ENCODE data around the gene GFER. TPM values are rescaled to one million over a fixed set of nuclear protein-coding genes. Genes with fewer than 3 reads are reported as not detected.
"Not testable (repeated sequence)": the region's sequence is repeated elsewhere in the genome, so short reads cannot be mapped to it uniquely, and the experiment has no call there.

Gene GFER
- total and polyA plus RNA-seq, 2 donors: 16.1 to 28.0 TPM

DNA sequence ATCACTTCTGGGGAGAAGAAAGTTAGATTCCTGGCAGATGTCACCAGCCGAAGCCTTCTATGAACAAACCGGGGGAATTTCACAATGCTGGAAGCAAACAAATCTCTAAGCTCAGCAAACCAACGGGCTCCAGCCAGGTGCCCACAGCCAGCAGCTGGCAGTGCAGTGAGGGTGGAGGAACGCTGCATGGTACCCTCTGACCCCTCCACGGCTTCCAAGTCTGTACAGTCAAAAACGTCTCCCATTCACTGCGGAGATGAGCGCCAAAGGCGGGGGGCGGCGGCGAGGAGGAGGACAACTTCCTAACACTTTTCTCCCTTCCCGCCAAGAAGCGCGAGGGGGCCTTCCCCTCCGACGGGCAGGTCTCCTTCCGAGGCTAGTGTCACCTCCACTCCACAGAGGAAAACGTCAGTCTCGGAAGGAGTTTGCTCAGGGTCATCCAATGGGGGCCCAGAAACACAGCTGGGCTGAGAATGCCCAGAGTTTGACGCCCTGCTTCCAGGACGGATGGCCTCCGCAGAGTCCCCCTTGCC, 24.7 kb downstream of the GFER start:
- Histone ChIP-seq H3K27me3 (ENCODE audit: control insufficient read depth in 2 of 2, insufficient read depth in 1 of 2, low read length in 1 of 2) (no peaks in the 10 kb centered on the region), H3K9me3 (ENCODE audit: control insufficient read depth in 2 of 2, insufficient read depth in 1 of 2, low read length in 1 of 2) (peaks cover 0 to 13% of the 10 kb centered on the region in 2 donors), H3K27ac (ENCODE audit: low read depth in 1 of 2, low read length in 1 of 2) (peak overlapping the region; percentile 40 to 80), H3K4me1 (ENCODE audit: control insufficient read depth in 2 of 2, insufficient read depth in 2 of 2, low read length in 2 of 2) (peaks cover 26 to 37% of the 10 kb centered on the region in 2 donors), H3K4me3 (ENCODE audit: low read length in 2 of 2) (peak overlapping the region; percentile 54 to 85), H3K36me3 (ENCODE audit: control insufficient read depth in 2 of 2, insufficient read depth in 2 of 2, low read length in 1 of 2) (peaks cover 0 to 11% of the 10 kb centered on the region in 2 donors)
- 4% methylated on average over 23 of the region's 23 CpGs for WGBS
- DNase-seq (ENCODE audit: low read depth in 6 of 9, low spot score in 9 of 9): no peak

DNA sequence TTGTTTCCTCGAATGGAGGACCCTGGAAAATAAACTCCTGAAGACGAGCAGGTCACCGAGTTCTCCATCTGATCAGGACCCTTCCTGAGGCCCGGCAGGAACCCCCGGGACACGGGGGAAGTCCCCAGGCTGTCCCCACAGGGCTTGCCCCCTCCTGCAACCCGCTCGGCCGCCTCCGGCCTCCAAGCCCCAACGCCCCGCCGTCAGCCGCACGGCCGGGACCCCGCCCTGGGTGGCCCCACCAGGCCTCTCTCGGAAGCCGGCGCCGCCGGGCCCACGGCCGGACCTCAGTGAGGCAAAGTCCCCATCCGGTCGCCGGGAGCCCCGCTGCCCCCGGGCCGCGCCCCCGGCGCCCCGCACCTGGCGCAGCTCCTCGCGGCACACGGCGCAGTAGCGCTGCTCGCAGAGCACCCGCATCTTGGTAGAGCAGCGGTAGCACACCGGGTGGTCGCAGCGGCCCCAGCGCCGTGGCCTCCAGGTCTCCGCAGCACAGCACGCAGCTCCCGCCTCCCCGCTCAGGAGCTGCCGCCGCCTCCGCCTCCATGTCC, 25.2 kb downstream of the GFER start:
- H3K4me1 ChIP-seq (ENCODE audit: control insufficient read depth in 2 of 2, insufficient read depth in 2 of 2, low read length in 2 of 2): peaks cover 26 to 32% of the 10 kb centered on the region in 2 donors
- peaks cover 0 to 7% of the 10 kb centered on the region in 2 donors for H3K9me3 ChIP-seq (ENCODE audit: control insufficient read depth in 2 of 2, insufficient read depth in 1 of 2, low read length in 1 of 2)
- H3K27ac ChIP-seq (ENCODE audit: low read depth in 1 of 2, low read length in 1 of 2): peak overlapping the region; percentile 40 to 80
- H3K27me3 ChIP-seq (ENCODE audit: control insufficient read depth in 2 of 2, insufficient read depth in 1 of 2, low read length in 1 of 2): no peaks in the 10 kb centered on the region
- DNase-seq (ENCODE audit: low read depth in 6 of 9, low spot score in 9 of 9): no peak
- H3K4me3 ChIP-seq (ENCODE audit: low read length in 2 of 2): peak overlapping the region; percentile 54 to 85
- WGBS: under 1% methylated on average over 55 of the region's 55 CpGs
- peaks cover 0 to 10% of the 10 kb centered on the region in 2 donors for H3K36me3 ChIP-seq (ENCODE audit: control insufficient read depth in 2 of 2, insufficient read depth in 2 of 2, low read length in 1 of 2)

- H3K4me3 ChIP-seq (ENCODE audit: low read length in 2 of 2): peak within 1 kb of the TSS; percentile 65 to 85
- peak in 8 of 9 donors; percentile 60 to 88 (median 72) for DNase-seq (ENCODE audit: low read depth in 6 of 9, low spot score in 9 of 9)
Measured at GRCh38 chr16:2009791-2010510, 26.0 kb downstream of the GFER start, which contains the start of gene ZNF598. Gene ZNF598 (minus strand): TSS chr16:2009821.

DNA sequence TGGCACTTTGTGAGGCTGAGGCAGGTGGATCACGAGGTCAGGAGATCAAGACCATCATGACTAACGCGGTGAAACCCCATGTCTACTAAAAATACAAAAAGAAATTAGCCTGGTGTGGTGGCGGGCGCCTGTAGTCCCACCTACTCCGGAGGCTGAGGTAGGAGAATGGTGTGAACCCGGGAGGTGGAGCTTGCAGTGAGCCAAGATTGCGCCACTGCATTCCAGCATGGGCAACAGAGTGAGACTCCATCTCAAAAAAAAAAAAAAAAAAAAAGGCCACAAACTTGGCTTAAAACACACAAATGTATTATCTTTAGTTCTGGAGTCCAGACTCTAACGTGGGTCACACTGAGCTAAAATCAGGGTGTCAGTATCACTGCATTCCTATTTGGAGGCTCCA, 27.7 kb downstream of the GFER start:
- not testable (repeated sequence) for H3K9me3 ChIP-seq (ENCODE audit: control insufficient read depth in 2 of 2, insufficient read depth in 1 of 2, low read length in 1 of 2); H3K27ac ChIP-seq (ENCODE audit: low read depth in 1 of 2, low read length in 1 of 2); H3K4me3 ChIP-seq (ENCODE audit: low read length in 2 of 2); H3K36me3 ChIP-seq (ENCODE audit: control insufficient read depth in 2 of 2, insufficient read depth in 2 of 2, low read length in 1 of 2); H3K27me3 ChIP-seq (ENCODE audit: control insufficient read depth in 2 of 2, insufficient read depth in 1 of 2, low read length in 1 of 2); DNase-seq (ENCODE audit: low read depth in 6 of 9, low spot score in 9 of 9)
- peaks cover 25 to 28% of the 10 kb centered on the region in 2 donors for H3K4me1 ChIP-seq (ENCODE audit: control insufficient read depth in 2 of 2, insufficient read depth in 2 of 2, low read length in 2 of 2)
- WGBS: 90% methylated on average over 9 of the region's 9 CpGs

More at GRCh38 chr16:2009791-2010510, 26.0 kb downstream of the GFER start, which contains the start of gene ZNF598:
- Histone ChIP-seq H3K4me1 (ENCODE audit: control insufficient read depth in 2 of 2, insufficient read depth in 2 of 2, low read length in 2 of 2) (peaks cover 26 to 28% of the 10 kb centered on the region in 2 donors), H3K36me3 (ENCODE audit: control insufficient read depth in 2 of 2, insufficient read depth in 2 of 2, low read length in 1 of 2) (peaks cover 0 to 6% of the 10 kb centered on the region in 2 donors), H3K27me3 (ENCODE audit: control insufficient read depth in 2 of 2, insufficient read depth in 1 of 2, low read length in 1 of 2) (no peaks in the 10 kb centered on the region), H3K9me3 (ENCODE audit: control insufficient read depth in 2 of 2, insufficient read depth in 1 of 2, low read length in 1 of 2) (peaks cover 0 to 3% of the 10 kb centered on the region in 2 donors), H3K27ac (ENCODE audit: low read depth in 1 of 2, low read length in 1 of 2) (peak within 1 kb of the TSS; percentile 62 to 84)
- WGBS: 4% methylated on average over 52 of the region's 52 CpGs

- H3K27ac ChIP-seq (ENCODE audit: low read depth in 1 of 2, low read length in 1 of 2): no peak overlapping the region
- DNase-seq (ENCODE audit: low read depth in 6 of 9, low spot score in 9 of 9): no peak
- H3K4me1 ChIP-seq (ENCODE audit: control insufficient read depth in 2 of 2, insufficient read depth in 2 of 2, low read length in 2 of 2): peaks cover 7 to 13% of the 10 kb centered on the region in 2 donors
- peaks cover 7 to 18% of the 10 kb centered on the region in 2 donors for H3K27me3 ChIP-seq (ENCODE audit: control insufficient read depth in 2 of 2, insufficient read depth in 1 of 2, low read length in 1 of 2)
- 95% methylated on average over 15 of the region's 15 CpGs for WGBS
- H3K4me3 ChIP-seq (ENCODE audit: low read length in 2 of 2): no peak overlapping the region
- peaks cover 0 to 8% of the 10 kb centered on the region in 2 donors for H3K9me3 ChIP-seq (ENCODE audit: control insufficient read depth in 2 of 2, insufficient read depth in 1 of 2, low read length in 1 of 2)
- H3K36me3 ChIP-seq (ENCODE audit: control insufficient read depth in 2 of 2, insufficient read depth in 2 of 2, low read length in 1 of 2): no peaks in the 10 kb centered on the region
Measured at GRCh38 chr16:2013527-2013926, 29.5 kb downstream of the GFER start.

DNA sequence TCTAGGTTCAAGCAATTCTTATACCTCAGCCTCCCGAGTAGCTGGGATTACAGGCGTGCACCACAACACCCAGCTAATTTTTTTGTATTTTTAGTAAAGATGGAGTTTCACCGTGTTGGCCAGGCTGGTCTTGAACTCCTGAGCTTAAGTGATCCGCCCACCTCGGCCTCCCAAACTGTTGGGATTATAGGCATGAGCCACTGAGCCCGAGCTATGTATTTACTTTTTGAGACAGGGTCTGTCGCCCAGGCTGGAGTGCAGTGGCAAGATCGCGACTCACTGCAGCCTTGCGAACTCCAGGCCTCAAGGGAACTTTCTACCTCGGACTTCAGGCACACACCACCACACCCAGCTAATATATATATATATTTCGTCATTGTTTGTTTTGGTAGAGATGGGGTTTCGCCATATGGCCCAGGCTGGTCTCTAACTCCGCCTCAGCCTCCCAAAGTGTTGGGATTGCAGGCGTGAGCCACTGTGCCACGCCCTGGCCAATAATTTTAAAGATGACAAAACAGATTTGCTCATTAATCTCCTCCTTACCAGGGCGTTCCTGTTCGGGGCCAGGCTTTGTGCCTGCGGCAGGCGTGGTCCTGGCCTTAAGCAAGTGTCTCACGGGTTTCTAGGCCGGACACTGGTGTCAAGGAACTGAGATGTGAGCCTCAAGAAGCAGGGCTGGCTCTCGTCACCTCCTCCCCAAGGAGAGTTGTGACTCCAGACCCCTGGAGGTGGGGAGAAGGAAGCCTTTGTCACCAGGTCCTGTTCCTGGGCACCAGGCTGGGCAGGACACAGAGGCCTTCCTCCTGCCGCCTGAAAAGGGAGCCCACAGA, 31.3 kb downstream of the GFER start:
- 96% methylated on average over 24 of the region's 24 CpGs for WGBS
- Histone ChIP-seq H3K9me3 (ENCODE audit: control insufficient read depth in 2 of 2, insufficient read depth in 1 of 2, low read length in 1 of 2) (peaks cover 0 to 8% of the 10 kb centered on the region in 2 donors), H3K4me3 (ENCODE audit: low read length in 2 of 2) (no peak overlapping the region), H3K36me3 (ENCODE audit: control insufficient read depth in 2 of 2, insufficient read depth in 2 of 2, low read length in 1 of 2) (no peaks in the 10 kb centered on the region), H3K4me1 (ENCODE audit: control insufficient read depth in 2 of 2, insufficient read depth in 2 of 2, low read length in 2 of 2) (peaks cover 2 to 14% of the 10 kb centered on the region in 2 donors), H3K27ac (ENCODE audit: low read depth in 1 of 2, low read length in 1 of 2) (no peak overlapping the region), H3K27me3 (ENCODE audit: control insufficient read depth in 2 of 2, insufficient read depth in 1 of 2, low read length in 1 of 2) (peaks cover 23 to 37% of the 10 kb centered on the region in 2 donors)
- no peak for DNase-seq (ENCODE audit: low read depth in 6 of 9, low spot score in 9 of 9)

DNA sequence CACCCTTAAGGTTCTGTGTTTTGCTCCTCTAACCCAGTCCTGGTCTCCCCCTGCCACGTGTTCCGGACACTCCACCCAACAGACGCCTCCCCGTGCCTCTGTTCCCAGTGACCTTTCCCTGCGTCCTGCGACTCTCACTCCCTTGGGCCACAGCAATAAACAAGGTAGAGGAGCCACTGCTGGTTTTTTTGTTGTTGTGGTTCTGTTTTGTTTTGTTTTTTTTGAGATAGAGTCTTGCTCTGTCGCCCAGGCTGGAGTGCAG, 31.9 kb downstream of the GFER start:
- H3K9me3 ChIP-seq (ENCODE audit: control insufficient read depth in 2 of 2, insufficient read depth in 1 of 2, low read length in 1 of 2): peaks cover 0 to 8% of the 10 kb centered on the region in 2 donors
- 96% methylated on average over 7 of the region's 7 CpGs for WGBS

DNA sequence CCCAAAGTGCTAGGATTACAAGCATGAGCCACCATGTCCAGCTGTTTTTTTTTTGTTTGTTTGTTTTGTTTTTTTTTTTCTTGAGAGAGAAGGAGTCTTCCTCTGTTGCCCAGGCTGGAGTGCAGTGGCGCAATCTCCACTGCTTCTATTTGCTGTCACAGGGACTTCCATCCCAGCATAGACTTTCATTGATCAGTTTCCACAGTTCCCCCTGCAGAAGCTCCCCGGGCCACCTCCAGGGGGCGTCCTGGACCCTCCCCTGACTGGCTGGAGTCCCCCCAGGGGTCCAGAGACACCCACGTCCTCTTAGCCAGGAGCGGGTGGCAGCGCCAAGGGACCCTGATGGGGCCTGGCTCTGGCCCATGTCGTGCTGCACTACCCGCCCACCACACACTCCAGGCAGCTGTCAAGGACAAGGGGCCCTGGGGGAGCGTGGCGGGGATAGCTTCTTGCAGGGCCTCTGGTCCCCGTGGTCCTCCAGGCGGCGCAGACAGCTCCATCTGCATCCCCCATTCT, 32.5 kb downstream of the GFER start:
- no peaks in the 10 kb centered on the region for H3K36me3 ChIP-seq (ENCODE audit: control insufficient read depth in 2 of 2, insufficient read depth in 2 of 2, low read length in 1 of 2)
- no peak for DNase-seq (ENCODE audit: low read depth in 6 of 9, low spot score in 9 of 9)
- peaks cover 0 to 12% of the 10 kb centered on the region in 2 donors for H3K4me1 ChIP-seq (ENCODE audit: control insufficient read depth in 2 of 2, insufficient read depth in 2 of 2, low read length in 2 of 2)
- H3K27me3 ChIP-seq (ENCODE audit: control insufficient read depth in 2 of 2, insufficient read depth in 1 of 2, low read length in 1 of 2): peaks cover 30 to 47% of the 10 kb centered on the region in 2 donors
- WGBS: 59% methylated on average over 13 of the region's 13 CpGs
- H3K27ac ChIP-seq (ENCODE audit: low read depth in 1 of 2, low read length in 1 of 2): no peak overlapping the region
- no peak overlapping the region for H3K4me3 ChIP-seq (ENCODE audit: low read length in 2 of 2)
- peaks cover 0 to 8% of the 10 kb centered on the region in 2 donors for H3K9me3 ChIP-seq (ENCODE audit: control insufficient read depth in 2 of 2, insufficient read depth in 1 of 2, low read length in 1 of 2)

More for the DNA sequence above, 31.9 kb downstream of the GFER start:
- Histone ChIP-seq H3K4me1 (ENCODE audit: control insufficient read depth in 2 of 2, insufficient read depth in 2 of 2, low read length in 2 of 2) (peaks cover 0 to 12% of the 10 kb centered on the region in 2 donors), H3K36me3 (ENCODE audit: control insufficient read depth in 2 of 2, insufficient read depth in 2 of 2, low read length in 1 of 2) (no peaks in the 10 kb centered on the region), H3K27ac (ENCODE audit: low read depth in 1 of 2, low read length in 1 of 2) (no peak overlapping the region), H3K27me3 (ENCODE audit: control insufficient read depth in 2 of 2, insufficient read depth in 1 of 2, low read length in 1 of 2) (peaks cover 28 to 42% of the 10 kb centered on the region in 2 donors), H3K4me3 (ENCODE audit: low read length in 2 of 2) (no peak overlapping the region)
- no peak for DNase-seq (ENCODE audit: low read depth in 6 of 9, low spot score in 9 of 9)
